GM12891 (cell line): ENCODE measurements around the gene CDYL2.

ENCODE experiments used
- POLR2A ChIP-seq: IDR thresholded peaks from 2 replicates; pipeline ENCODE4 v1.6.1; 2011; ENCODE audit warnings: low read depth, low read length, control low read depth
- POU2F2 ChIP-seq: IDR thresholded peaks from 2 replicates; pipeline ENCODE4 v1.6.1; 2011; ENCODE audit warnings: low read depth, mild to moderate bottlenecking, control low read depth, low read length, moderate library complexity
- TAF1 ChIP-seq: IDR thresholded peaks from 2 replicates; pipeline ENCODE4 v1.6.1; 2011; ENCODE audit warnings: low read depth, low read length, control low read depth

- TF ChIP-seq POLR2A (no peak), TAF1 (no peak), POU2F2 (no peak)
Measured at GRCh38 chr16:80682421-80683070, 121.9 kb downstream of the CDYL2 start.
